Measurements from ENCODE around the gene TRIM47.
A peak's percentile ranks its signal among the peaks of the same experiment; 100 is the strongest.

TRIM47 gene

GRCh38 chr17:75850928-75851692, 27.3 kb downstream of the TRIM47 start:
- peak in 8 of 10 donors; percentile 48 to 92 (median 60) for DNase-seq
- intact Hi-C loops (cut with DNase I) = loop anchor here (5.0 kb wide), 1 partner anchor 64 kb away; no protein-coding TSS in a partner anchor

GRCh38 chr17:75849724-75850123, 28.7 kb downstream of the TRIM47 start:
- intact Hi-C loops (cut with DNase I) = loop anchor here (5.0 kb wide), 1 partner anchor 62 kb away; no protein-coding TSS in a partner anchor
- DNase-seq = peak in 1 of 10 donors; percentile 83

- peak in 2 of 10 donors; percentile 48 to 81 for DNase-seq
- intact Hi-C loops (cut with DNase I) = no loop called here
Measured at GRCh38 chr17:75849279-75849646, 29.1 kb downstream of the TRIM47 start.

GRCh38 chr17:75848523-75849278, 29.7 kb downstream of the TRIM47 start:
- peak; percentile 58 to 95 (median 70) for DNase-seq
- intact Hi-C loops (cut with DNase I) = no loop called here

GRCh38 chr17:75847614-75848522, 30.5 kb downstream of the TRIM47 start:
- intact Hi-C loops (cut with DNase I) = no loop called here
- peak in 1 of 10 donors; percentile 62 for DNase-seq

- DNase-seq = peak in 1 of 10 donors; percentile 71
- intact Hi-C loops (cut with DNase I) = no loop called here
Measured at GRCh38 chr17:75846692-75847613, 31.4 kb downstream of the TRIM47 start.

- peak in 1 of 10 donors; percentile 85 for DNase-seq
- intact Hi-C loops (cut with DNase I) = no loop called here
Measured at GRCh38 chr17:75845933-75846691, 32.3 kb downstream of the TRIM47 start.

GRCh38 chr17:75845058-75845711, 33.2 kb downstream of the TRIM47 start:
- DNase-seq = peak in 9 of 10 donors; percentile 43 to 94 (median 58)
- intact Hi-C loops (cut with DNase I) = no loop called here

- peak in 2 of 10 donors; percentile 78 to 87 for DNase-seq
- intact Hi-C loops (cut with DNase I) = loop anchor here (5.0 kb wide), 1 partner anchor 67 kb away; a partner anchor contains a TSS
Measured at GRCh38 chr17:75844530-75845057, 33.8 kb downstream of the TRIM47 start.

- peak in 1 of 10 donors; percentile 80 for DNase-seq
- intact Hi-C loops (cut with DNase I) = loop anchor here (5.0 kb wide), 1 partner anchor 67 kb away; a partner anchor contains a TSS
Measured at GRCh38 chr17:75843577-75844529, 34.5 kb downstream of the TRIM47 start, which contains the start of gene UNC13D. TSS of gene UNC13D (minus strand) at chr17:75844404. CDS start at chr17:75844337, 67 bp downstream.

GRCh38 chr17:75842963-75843576, 35.3 kb downstream of the TRIM47 start:
- intact Hi-C loops (cut with DNase I) = loop anchor here (5.0 kb wide), 1 partner anchor 66 kb away; a partner anchor contains a TSS
- no peak for DNase-seq

GRCh38 chr17:75842411-75842810, 36.0 kb downstream of the TRIM47 start:
- DNase-seq = peak in 1 of 10 donors; percentile 79
- intact Hi-C loops (cut with DNase I) = loop anchor here (5.0 kb wide), 1 partner anchor 65 kb away; a partner anchor contains a TSS

GRCh38 chr17:75840799-75841164, 37.6 kb downstream of the TRIM47 start:
- intact Hi-C loops (cut with DNase I) = loop anchor here (5.0 kb wide), 1 partner anchor 63 kb away; a partner anchor contains a TSS
- peak in 1 of 10 donors; percentile 72 for DNase-seq

GRCh38 chr17:75839942-75840798, 38.2 kb downstream of the TRIM47 start:
- peak in 1 of 10 donors; percentile 77 for DNase-seq
- intact Hi-C loops (cut with DNase I) = loop anchor here (5.0 kb wide), 1 partner anchor 63 kb away; a partner anchor contains a TSS

GRCh38 chr17:75838410-75838809, 40.0 kb downstream of the TRIM47 start:
- intact Hi-C loops (cut with DNase I) = no loop called here

More at GRCh38 chr17:75838410-75838809, 40.0 kb downstream of the TRIM47 start:
- DNase-seq = no peak
